Stimulated activated CD4-positive, alpha-beta T cell treated with anti-CD3 and anti-CD28 coated beads, Interleukin-15, amount 100 ng/mL, for 1 hour (primary cell): Measurements from ENCODE around the gene MRPS33.
"Not testable (repeated sequence)": the region's sequence is repeated elsewhere in the genome, so short reads cannot be mapped to it uniquely, and the experiment has no call there.

ENCODE experiments used
- DNase-seq, 2 donors: peaks; one replicate each; pipeline ENCODE4 v3.0.0-alpha.2; 2020; ENCODE audit warnings: low read depth in 1 of 2, low spot score in 1 of 2

MRPS33 gene

GRCh38 chr7:141014524-141015395, at the start of gene MRPS33:
MRPS33 (minus strand) TSS chr7:141014952; CDS start chr7:141010633, 4,319 bp downstream.
- peak; percentile 83 to 88 for DNase-seq

- DNase-seq: no peak
These were observed 43.0 kb upstream of the MRPS33 start for GRCh38 chr7:141057788-141058187.

GRCh38 chr7:141055146-141055545, 40.4 kb upstream of the MRPS33 start:
- no peak for DNase-seq

GRCh38 chr7:141053626-141054025, 38.9 kb upstream of the MRPS33 start:
- DNase-seq: peak in 1 of 2 donors; percentile 31

GRCh38 chr7:141045842-141046620, 31.3 kb upstream of the MRPS33 start:
- DNase-seq: no peak

DNA sequence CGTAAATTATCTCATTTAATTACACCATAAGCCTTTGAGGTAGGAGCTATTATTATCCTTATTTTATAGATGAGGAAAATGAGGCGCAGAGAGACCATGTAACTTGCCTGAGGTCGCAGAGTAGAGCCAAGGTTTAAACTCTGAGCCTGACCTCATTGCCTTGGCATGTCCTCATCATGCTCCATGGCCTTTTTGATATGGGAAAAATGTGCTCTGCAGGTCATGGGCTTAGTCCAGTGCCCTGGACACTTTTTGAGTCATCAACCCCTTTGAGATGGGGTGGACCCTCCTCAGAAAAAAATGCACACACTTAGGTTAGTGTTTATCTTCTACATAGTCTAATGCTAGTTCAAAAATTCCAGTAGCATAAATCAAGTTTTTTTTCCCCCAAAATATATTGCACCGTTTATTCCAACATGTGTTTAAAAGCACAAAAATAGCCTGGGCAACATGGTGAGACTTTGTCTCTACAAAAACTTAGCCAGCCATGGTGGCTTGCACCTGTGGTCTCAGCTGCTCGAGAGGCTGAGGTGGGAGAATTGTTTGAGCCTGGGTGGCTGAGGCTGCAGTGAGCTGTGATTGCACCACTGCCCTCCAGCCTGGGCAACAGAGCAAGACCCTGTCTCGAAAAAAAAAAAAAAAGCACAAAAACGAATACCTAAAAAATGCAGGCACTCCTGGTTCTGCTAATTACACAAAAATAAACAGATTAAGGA, 30.5 kb upstream of the MRPS33 start:
- DNase-seq: no peak

DNA sequence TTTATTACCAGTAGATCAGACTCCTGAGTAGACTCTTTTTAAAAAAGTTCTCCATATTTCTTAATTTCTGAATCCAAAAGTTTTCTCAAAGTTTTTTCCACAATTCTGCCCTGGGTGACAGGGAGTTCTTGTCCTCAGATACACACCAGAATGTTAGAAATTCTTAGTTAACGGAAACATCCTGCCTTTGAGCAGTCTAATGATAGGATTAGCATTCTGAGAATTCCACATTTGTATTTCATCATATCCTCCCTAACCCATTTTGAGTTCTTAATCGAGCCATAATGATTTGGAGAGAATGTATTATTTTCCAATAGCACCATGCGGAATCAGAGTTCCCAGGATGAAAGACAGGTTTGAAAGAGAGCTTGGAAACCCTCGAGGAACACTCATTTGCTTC, 28.9 kb upstream of the MRPS33 start:
- no peak for DNase-seq

GRCh38 chr7:141042222-141043193, 27.8 kb upstream of the MRPS33 start:
- DNase-seq: no peak

DNA sequence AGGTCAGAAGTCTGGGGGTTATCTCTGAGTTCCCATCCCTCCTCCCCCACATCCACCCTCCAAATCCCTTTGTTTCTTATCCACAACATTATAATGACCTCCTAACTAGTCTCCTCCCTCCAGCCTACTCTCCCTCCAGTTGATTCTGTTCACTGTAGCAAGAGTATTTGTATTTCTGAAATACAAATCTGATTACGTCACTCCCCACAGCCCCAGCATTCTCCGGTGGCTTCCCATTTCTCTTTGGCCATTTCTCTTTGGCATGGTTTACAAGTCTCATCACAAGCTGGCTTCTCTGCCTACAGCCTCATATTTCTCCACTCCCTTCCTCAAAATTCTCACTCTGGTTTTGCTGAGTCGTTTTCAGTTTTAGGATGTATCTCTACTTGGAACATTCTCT, 24.6 kb upstream of the MRPS33 start:
- DNase-seq: no peak

- DNase-seq: not testable (repeated sequence)
These were observed 23.3 kb upstream of the MRPS33 start for GRCh38 chr7:141038100-141038499.

DNA sequence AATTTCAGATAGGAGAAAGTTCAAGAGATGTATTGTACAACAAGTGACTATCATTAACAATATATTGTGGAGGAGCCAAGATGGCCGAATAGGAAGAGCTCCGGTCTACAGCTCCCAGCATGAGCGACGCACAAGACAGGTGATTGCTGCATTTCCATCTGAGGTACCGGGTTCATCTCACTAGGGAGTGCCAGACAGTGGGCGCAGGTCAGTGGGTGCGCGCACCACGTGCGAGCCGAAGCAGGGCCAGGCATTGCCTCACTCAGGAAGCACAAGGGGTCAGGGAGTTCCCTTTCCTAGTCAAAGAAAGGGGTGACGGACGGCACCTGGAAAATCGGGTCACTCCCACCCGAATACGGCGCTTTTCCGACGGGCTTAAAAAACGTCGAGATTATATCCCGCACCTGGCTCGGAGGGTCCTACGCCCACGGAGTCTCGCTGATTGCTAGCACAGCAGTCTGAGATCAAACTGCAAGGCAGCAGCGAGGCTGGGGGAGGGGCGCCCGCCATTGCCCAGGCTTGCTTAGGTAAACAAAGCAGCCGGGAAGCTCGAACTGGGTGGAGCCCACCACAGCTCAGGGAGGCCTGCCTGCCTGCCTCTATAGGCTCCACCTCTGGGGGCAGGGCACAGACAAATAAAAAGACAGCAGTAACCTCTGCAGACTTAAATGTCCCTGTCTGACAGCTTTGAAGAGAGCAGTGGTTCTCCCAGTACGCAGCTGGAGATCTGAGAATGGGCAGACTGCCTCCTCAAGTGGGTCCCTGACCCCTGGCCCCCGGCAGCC, 18.0 kb upstream of the MRPS33 start:
- DNase-seq: not testable (repeated sequence)

DNA sequence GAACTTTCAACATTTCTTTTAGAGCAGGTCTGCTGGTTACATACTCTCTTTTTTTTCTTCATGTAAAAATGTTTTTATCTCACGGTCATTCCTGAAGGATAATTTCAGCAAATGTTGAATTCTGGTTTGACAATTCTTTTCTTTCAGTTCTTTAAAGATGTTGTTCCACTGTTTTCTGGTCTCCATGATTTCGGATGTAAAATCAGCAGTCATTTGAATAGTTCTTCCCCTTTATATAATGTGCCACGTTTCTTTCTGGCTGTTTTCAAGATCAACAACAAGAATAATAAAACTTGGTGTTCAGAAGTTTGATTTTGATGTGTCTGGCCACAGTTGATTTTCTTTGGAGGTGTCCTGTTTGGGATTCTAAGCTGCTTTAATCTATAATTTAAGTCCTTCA, 14.0 kb upstream of the MRPS33 start:
- no peak for DNase-seq

GRCh38 chr7:141027043-141027442, 12.3 kb upstream of the MRPS33 start:
- DNase-seq: no peak

DNA sequence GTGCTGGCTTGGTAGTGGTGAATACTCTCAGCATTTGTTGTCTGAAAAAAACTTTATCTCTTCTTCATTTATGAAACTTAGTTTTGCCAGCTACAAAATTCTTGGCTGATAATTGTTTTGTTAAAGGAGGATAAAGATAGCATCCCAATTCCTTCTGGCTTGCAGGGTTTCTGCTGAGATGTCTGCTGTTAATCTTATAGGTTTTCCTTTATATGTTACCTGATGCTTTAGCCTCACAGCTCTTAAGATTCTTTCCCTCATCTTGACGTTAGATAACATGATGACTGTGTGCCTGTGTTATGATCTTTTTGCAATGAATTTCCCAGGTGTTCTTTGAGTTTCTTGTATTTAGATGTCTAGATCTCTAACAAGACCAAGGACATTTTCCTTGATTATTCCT, 9.9 kb upstream of the MRPS33 start:
- no peak for DNase-seq

DNA sequence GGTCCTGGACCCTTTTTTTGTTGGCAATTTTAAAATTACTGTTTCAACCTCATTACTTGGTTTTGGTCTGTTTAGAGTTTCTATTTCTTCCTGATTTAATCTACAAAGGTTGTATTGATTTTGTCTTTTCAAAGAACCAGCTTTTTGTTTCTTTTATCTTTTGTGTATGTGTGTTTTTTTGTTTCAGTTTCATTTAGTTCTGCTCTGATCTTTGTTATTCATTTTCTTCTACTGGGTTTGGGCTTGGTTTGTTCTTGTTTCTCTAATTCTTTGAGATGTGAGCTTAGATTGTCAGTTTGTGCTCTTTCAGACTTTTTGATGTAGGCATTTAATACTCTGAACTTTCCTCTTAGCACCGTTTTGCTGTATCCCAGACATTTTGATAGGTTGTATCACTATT, 8.5 kb upstream of the MRPS33 start:
- DNase-seq: no peak

- DNase-seq: no peak
These were observed 2.8 kb upstream of the MRPS33 start for GRCh38 chr7:141017555-141017954.

- DNase-seq: no peak
These were observed 1.6 kb upstream of the MRPS33 start for GRCh38 chr7:141016349-141016748.

GRCh38 chr7:141014125-141014523, 628 bp downstream of the MRPS33 start:
- no peak for DNase-seq

DNA sequence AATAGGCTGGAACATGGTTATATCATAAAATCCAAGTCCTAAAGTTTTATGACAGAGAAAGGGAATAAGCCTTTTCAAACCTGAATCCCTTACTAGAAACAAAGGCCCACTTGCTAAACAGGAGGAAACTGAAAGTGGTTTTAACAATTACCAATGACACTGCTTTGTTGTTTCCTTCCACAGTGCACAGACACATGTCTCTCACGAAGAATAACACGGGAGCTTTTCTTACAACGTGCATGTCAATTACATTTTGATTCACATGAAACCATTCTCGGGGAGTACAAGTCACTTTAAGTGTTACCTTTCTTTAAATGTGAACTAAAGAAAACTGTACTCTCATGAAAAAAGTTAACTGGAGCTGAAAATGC, 1.4 kb downstream of the MRPS33 start:
- DNase-seq: no peak
